Upper lobe of right lung (tissue), 1 donor: ENCODE results near the gene AFAP1L2. TPM values are rescaled to one million over a fixed set of nuclear protein-coding genes. Genes with fewer than 3 reads are reported as not detected.
A peak's percentile ranks its signal among the peaks of the same experiment; 100 is the strongest.

Experiments
- ATAC-seq: fragments of 200-7000 bp; cut with Tn5 transposase; one replicate; pipeline ENCODE4 v1.9.1; 2020; ENCODE audit warnings: mild to moderate bottlenecking, moderate library complexity
- DNase-seq: peaks from one replicate; pipeline ENCODE4 v3.0.0-alpha.2; 2020
- H3K27ac ChIP-seq: fragments of 200-600 bp; one replicate; pipeline ENCODE4 v1.8.0; 2022
- H3K27me3 ChIP-seq: fragments of 200-600 bp; one replicate; pipeline ENCODE4 v1.8.0; 2022; ENCODE audit warnings: mild to moderate bottlenecking
- H3K36me3 ChIP-seq: fragments of 200-600 bp; one replicate; pipeline ENCODE4 v1.8.0; 2022
- H3K4me1 ChIP-seq: fragments of 200-600 bp; one replicate; pipeline ENCODE4 v1.8.0; 2022
- H3K4me3 ChIP-seq: fragments of 200-600 bp; one replicate; pipeline ENCODE4 v1.8.0; 2022; ENCODE audit warnings: mild to moderate bottlenecking
- H3K9me3 ChIP-seq: fragments of 200-600 bp; one replicate; pipeline ENCODE4 v1.8.0; 2022
- CTCF ChIP-seq: fragments of 200-600 bp; IDR thresholded peaks from one replicate; pipeline ENCODE4 v1.8.0; 2022; ENCODE audit warnings: antibody characterized with exemption
- intact Hi-C: fragments of 100-400 bp; cut with DNase I; formaldehyde crosslinking; loops from one replicate; pipeline ENCODE4 v1.11.0; 2022
- total RNA-seq: library from RNA; stranded (reverse); fragmentation: NEBNext Ultra II Directional; extraction: Animal tissue kit (Norgen Biotek cat#: 25700); gene quantifications from one replicate; pipeline ENCODE4 v1.2.1, GENCODE V29; 2021
- donor health status: DM: no; HTN: yes; CAD: no; lungs with severe emphysema.

Gene AFAP1L2
- total RNA-seq, 1 donor from 2014 or later: 10.1 TPM

GRCh38 chr10:114420811-114421485 is 16.6 kb upstream of the AFAP1L2 start:
- no peaks in the 10 kb centered on the region for H3K27me3 ChIP-seq
- H3K9me3 ChIP-seq: no peaks in the 10 kb centered on the region
- no peaks in the 10 kb centered on the region for H3K36me3 ChIP-seq
- H3K4me1 ChIP-seq: no peaks in the 10 kb centered on the region
- no peak for TF ChIP-seq CTCF
- no peak overlapping the region for H3K4me3 ChIP-seq
- DNase-seq (no peak), ATAC-seq (no peak)
- intact Hi-C loops: no loop called here
- no peak overlapping the region for H3K27ac ChIP-seq

GRCh38 chr10:114418109-114418508 is 13.8 kb upstream of the AFAP1L2 start:
- Histone ChIP-seq H3K4me1 (peaks cover 4% of the 10 kb centered on the region), H3K36me3 (no peaks in the 10 kb centered on the region), H3K9me3 (no peaks in the 10 kb centered on the region), H3K27ac (no peak overlapping the region), H3K4me3 (no peak overlapping the region), H3K27me3 (no peaks in the 10 kb centered on the region)
- no peak for TF ChIP-seq CTCF
- DNase-seq (no peak), ATAC-seq (no peak)
- intact Hi-C loops: no loop called here

- Histone ChIP-seq H3K9me3 (no peaks in the 10 kb centered on the region), H3K36me3 (no peaks in the 10 kb centered on the region), H3K27me3 (no peaks in the 10 kb centered on the region), H3K4me3 (no peak overlapping the region), H3K27ac (no peak overlapping the region), H3K4me1 (peaks cover 5% of the 10 kb centered on the region)
- peak; percentile 93 for ATAC-seq
- DNase-seq: peak; percentile 82
- intact Hi-C loops: no loop called here
- no peak for TF ChIP-seq CTCF
Measured at GRCh38 chr10:114412907-114413797, 8.8 kb upstream of the AFAP1L2 start.

- Histone ChIP-seq H3K9me3 (no peaks in the 10 kb centered on the region), H3K27ac (no peak overlapping the region), H3K36me3 (no peaks in the 10 kb centered on the region), H3K27me3 (peaks cover 7% of the 10 kb centered on the region), H3K4me1 (peaks cover 8% of the 10 kb centered on the region), H3K4me3 (no peak overlapping the region)
- intact Hi-C loops: no loop called here
- ATAC-seq (no peak), DNase-seq (no peak)
- TF ChIP-seq CTCF: no peak
Measured at GRCh38 chr10:114408968-114409444, 4.7 kb upstream of the AFAP1L2 start.

- ATAC-seq (no peak), DNase-seq (no peak)
- intact Hi-C loops: no loop called here
- no peak overlapping the region for H3K4me3 ChIP-seq
- peaks cover 14% of the 10 kb centered on the region for H3K27me3 ChIP-seq
- H3K4me1 ChIP-seq: peaks cover 12% of the 10 kb centered on the region
- H3K36me3 ChIP-seq: no peaks in the 10 kb centered on the region
- H3K27ac ChIP-seq: no peak overlapping the region
- no peak for TF ChIP-seq CTCF
- H3K9me3 ChIP-seq: no peaks in the 10 kb centered on the region
Measured at GRCh38 chr10:114408112-114408967, 4.0 kb upstream of the AFAP1L2 start.
